Effector memory CD4-positive, alpha-beta T cell (primary cell): ENCODE measurements around the gene TMEM100.

Source experiments
- DNase-seq, 3 donors: peaks; one replicate each; pipeline ENCODE4 v3.0.0-alpha.2; 2020
- H3K27ac ChIP-seq: 2 replicates; pipeline ENCODE4 v1.7.0; 2013; ENCODE audit warnings: mild to moderate bottlenecking, low read length, moderate library complexity; ENCODE audit not compliant: insufficient read depth, poor library complexity, severe bottlenecking
- H3K27me3 ChIP-seq: replicated peaks from 2 replicates; pipeline ENCODE4 v1.7.0; 2013; ENCODE audit warnings: mild to moderate bottlenecking, low read length; ENCODE audit not compliant: insufficient read depth, control insufficient read depth, poor library complexity, severe bottlenecking
- H3K36me3 ChIP-seq: 2 replicates; pipeline ENCODE4 v1.7.0; 2013; ENCODE audit warnings: mild to moderate bottlenecking, low read length, moderate library complexity; ENCODE audit not compliant: control insufficient read depth, insufficient read depth
- H3K4me1 ChIP-seq: 2 replicates; pipeline ENCODE4 v1.7.0; 2013; ENCODE audit warnings: low read length, mild to moderate bottlenecking; ENCODE audit not compliant: control insufficient read depth, insufficient read depth, poor library complexity, severe bottlenecking
- H3K4me3 ChIP-seq: 2 replicates; pipeline ENCODE4 v1.7.0; 2013; ENCODE audit warnings: low read length, low read depth, mild to moderate bottlenecking; ENCODE audit not compliant: insufficient read depth, poor library complexity, severe bottlenecking
- H3K9me3 ChIP-seq: 2 replicates; pipeline ENCODE4 v1.7.0; 2013; ENCODE audit warnings: mild to moderate bottlenecking, low read length, moderate library complexity; ENCODE audit not compliant: control insufficient read depth

The TMEM100 gene

GRCh38 chr17:55760643-55761355, 38.1 kb upstream of the TMEM100 start:
- H3K4me3 ChIP-seq = no peak overlapping the region
- H3K4me1 ChIP-seq = no peaks in the 10 kb centered on the region
- H3K9me3 ChIP-seq = no peaks in the 10 kb centered on the region
- no peak overlapping the region for H3K27ac ChIP-seq
- H3K36me3 ChIP-seq = no peaks in the 10 kb centered on the region
- no peak for DNase-seq
- no peaks in the 10 kb centered on the region for H3K27me3 ChIP-seq

- no peaks in the 10 kb centered on the region for H3K4me1 ChIP-seq
- no peak for DNase-seq
- H3K9me3 ChIP-seq = no peaks in the 10 kb centered on the region
- H3K4me3 ChIP-seq = no peak overlapping the region
- H3K27me3 ChIP-seq = no peaks in the 10 kb centered on the region
- no peaks in the 10 kb centered on the region for H3K36me3 ChIP-seq
- H3K27ac ChIP-seq = no peak overlapping the region
Observed at GRCh38 chr17:55758171-55758570, 35.5 kb upstream of the TMEM100 start.

- no peak for DNase-seq
- no peaks in the 10 kb centered on the region for H3K9me3 ChIP-seq
Observed at GRCh38 chr17:55757659-55758058, 35.0 kb upstream of the TMEM100 start.

GRCh38 chr17:55756689-55757088, 34.0 kb upstream of the TMEM100 start:
- H3K9me3 ChIP-seq = no peaks in the 10 kb centered on the region
- peaks cover 2% of the 10 kb centered on the region for H3K4me1 ChIP-seq
- no peaks in the 10 kb centered on the region for H3K27me3 ChIP-seq
- no peak overlapping the region for H3K27ac ChIP-seq
- no peak for DNase-seq
- no peaks in the 10 kb centered on the region for H3K36me3 ChIP-seq
- H3K4me3 ChIP-seq = no peak overlapping the region

More at GRCh38 chr17:55757659-55758058, 35.0 kb upstream of the TMEM100 start:
- Histone ChIP-seq H3K4me3 (no peak overlapping the region), H3K4me1 (no peaks in the 10 kb centered on the region), H3K36me3 (no peaks in the 10 kb centered on the region), H3K27me3 (no peaks in the 10 kb centered on the region), H3K27ac (no peak overlapping the region)

GRCh38 chr17:55751720-55752250, 29.1 kb upstream of the TMEM100 start:
- H3K27ac ChIP-seq = no peak overlapping the region
- no peaks in the 10 kb centered on the region for H3K27me3 ChIP-seq
- no peaks in the 10 kb centered on the region for H3K36me3 ChIP-seq
- H3K9me3 ChIP-seq = no peaks in the 10 kb centered on the region
- no peak for DNase-seq
- H3K4me1 ChIP-seq = peaks cover 6% of the 10 kb centered on the region
- peak overlapping the region; percentile 86 for H3K4me3 ChIP-seq

GRCh38 chr17:55750750-55751657, 28.3 kb upstream of the TMEM100 start, which contains the start of gene PCTP:
TSS of gene PCTP (plus strand) at chr17:55751051. CDS start at chr17:55751104, 53 bp downstream.
- Histone ChIP-seq H3K4me1 (peaks cover 6% of the 10 kb centered on the region), H3K27me3 (no peaks in the 10 kb centered on the region), H3K36me3 (no peaks in the 10 kb centered on the region), H3K27ac (no peak within 1 kb of the TSS), H3K9me3 (no peaks in the 10 kb centered on the region), H3K4me3 (peak within 1 kb of the TSS; percentile 86)
- DNase-seq = peak; percentile 56 to 67 (median 56)

GRCh38 chr17:55749985-55750384, 27.3 kb upstream of the TMEM100 start:
- DNase-seq = no peak
- Histone ChIP-seq H3K4me3 (no peak overlapping the region), H3K36me3 (no peaks in the 10 kb centered on the region), H3K4me1 (peaks cover 6% of the 10 kb centered on the region), H3K27me3 (no peaks in the 10 kb centered on the region), H3K27ac (no peak overlapping the region), H3K9me3 (no peaks in the 10 kb centered on the region)

GRCh38 chr17:55748841-55749240, 26.2 kb upstream of the TMEM100 start:
- Histone ChIP-seq H3K4me1 (peaks cover 6% of the 10 kb centered on the region), H3K4me3 (no peak overlapping the region), H3K9me3 (no peaks in the 10 kb centered on the region), H3K27ac (no peak overlapping the region), H3K27me3 (no peaks in the 10 kb centered on the region), H3K36me3 (no peaks in the 10 kb centered on the region)
- no peak for DNase-seq

GRCh38 chr17:55747209-55747608, 24.5 kb upstream of the TMEM100 start:
- Histone ChIP-seq H3K9me3 (no peaks in the 10 kb centered on the region), H3K27me3 (peaks cover under 1% of the 10 kb centered on the region), H3K4me3 (no peak overlapping the region), H3K36me3 (no peaks in the 10 kb centered on the region), H3K27ac (no peak overlapping the region), H3K4me1 (peaks cover 6% of the 10 kb centered on the region)
- DNase-seq = no peak

- DNase-seq = no peak
- peaks cover 3% of the 10 kb centered on the region for H3K27me3 ChIP-seq
- peaks cover 2% of the 10 kb centered on the region for H3K4me1 ChIP-seq
- no peaks in the 10 kb centered on the region for H3K9me3 ChIP-seq
- no peak overlapping the region for H3K4me3 ChIP-seq
- H3K27ac ChIP-seq = no peak overlapping the region
- H3K36me3 ChIP-seq = no peaks in the 10 kb centered on the region
Observed at GRCh38 chr17:55746466-55746865, 23.8 kb upstream of the TMEM100 start.
